K562 (cell line): ENCODE results near the gene RNF151. TPM values are rescaled to one million over a fixed set of nuclear protein-coding genes. Genes with fewer than 3 reads are reported as not detected.

ENCODE experiments used
- BCLAF1 ChIP-seq, 2 experiments: fragments of 450-650 bp in 1 of 2; IDR thresholded peaks; 2 replicates each; pipeline ENCODE4 v1.6.1; 2011 to 2017; ENCODE audit warnings: low read depth in 2 of 2, antibody characterized with exemption in 1 of 2, borderline replicate concordance in 1 of 2, low read length in 1 of 2, mild to moderate bottlenecking in 1 of 2, mixed read lengths in 1 of 2; ENCODE audit not compliant: control insufficient read depth in 1 of 2
- CBX3 ChIP-seq, 2 experiments: IDR thresholded peaks; 1 replicate in 1 of 2; 2 replicates in 1 of 2; pipeline ENCODE4 v1.6.1; 2012; ENCODE audit warnings: inconsistent platforms in 2 of 2, low read length in 2 of 2, borderline replicate concordance in 1 of 2, control low read depth in 1 of 2
- CHD2 ChIP-seq: IDR thresholded peaks from 2 replicates; pipeline ENCODE4 v1.6.1; 2011; ENCODE audit warnings: low read depth, low read length
- EP400 ChIP-seq: fragments of 450-650 bp; IDR thresholded peaks from 2 replicates; pipeline ENCODE4 v1.6.1; 2017; ENCODE audit warnings: antibody characterized with exemption, mild to moderate bottlenecking, moderate library complexity
- TCF7L2 ChIP-seq: fragments of 150-350 bp; IDR thresholded peaks from 2 replicates; pipeline ENCODE4 v1.6.1; 2016; ENCODE audit warnings: low read depth, mild to moderate bottlenecking, low read length, moderate library complexity
- ZNF398 ChIP-seq: fragments of 250-450 bp; sonication (Bioruptor Pico); IDR thresholded peaks from 2 replicates; pipeline ENCODE4 v1.8.0; 2021; ENCODE audit warnings: moderate library complexity, mild to moderate bottlenecking, inconsistent platforms
- polyA plus RNA-seq, 8 experiments: library from polyadenylated mRNA; depleted of rRNA in 4 of 8; stranded (reverse) in 5 of 8; unstranded in 3 of 8; fragments of >200 nt; fragmentation: Nextera tagmentation in 2 of 8; fragmentation: Illumina TruSeq in 1 of 8; extraction: Ambion mirVana in 2 of 8; extraction: Trizol in 1 of 8; gene quantifications; 2 replicates each; pipeline versions ENCODE4 v1.2.1 to v1.2.3, GENCODE V29; 2011 to 2014; ENCODE audit warnings: inconsistent platforms in 1 of 8, missing spikeins in 1 of 8
- total RNA-seq, 7 experiments: library from RNA; depleted of rRNA in 6 of 7; stranded (reverse); fragments of >200 nt in 6 of 7; fragmentation: Illumina TruSeq in 2 of 7; extraction: Trizol in 2 of 7; gene quantifications; 2 replicates each; pipeline versions ENCODE4 v1.2.1 to v1.2.3, GENCODE V29; 2011 to 2021; ENCODE audit warnings: low replicate concordance in 1 of 7
- TF ChIP-seq, protein P1 (sequence below): fragments of 250-450 bp; sonication (Bioruptor Pico); IDR thresholded peaks from 2 replicates; pipeline ENCODE4 v1.4.0; 2020
- TF ChIP-seq, protein P2 (sequence below), 3 experiments: fragments of 200-800 bp in 1 of 3; sonication (Bioruptor generic) in 1 of 3; sonication (generic) in 1 of 3; formaldehyde crosslinking in 1 of 3; IDR thresholded peaks; 2 replicates each; pipeline versions ENCODE4 v1.6.1 to v1.8.0; 2016 to 2022; ENCODE audit warnings: mild to moderate bottlenecking in 2 of 3, missing compliant biosample characterization in 2 of 3, missing genetic modification characterization in 2 of 3, missing genetic modification reagents in 1 of 3
- TF ChIP-seq, protein P3 (sequence below): fragments of 250-450 bp; sonication (Bioruptor Pico); IDR thresholded peaks from 2 replicates; pipeline ENCODE4 v1.4.0; 2020; ENCODE audit warnings: borderline replicate concordance

RNF151 gene
- total and polyA plus RNA-seq, 9 of the 15 experiments (the other 6 are each of a cell fraction or from before 2014, with no cell fraction given) = not detected

GRCh38 chr16:2009791-2010510 lies 43.3 kb downstream of the RNF151 start, which contains the start of gene ZNF598 (continued):
- TF ChIP-seq BCLAF1 (IDR thresholded peaks at IDR 0.05; ENCODE audit: borderline replicate concordance in 1 of 2, control insufficient read depth in 1 of 2, low read depth in 2 of 2, low read length in 1 of 2) (no peak), CBX3 (IDR thresholded peaks at IDR 0.05; ENCODE audit: borderline replicate concordance in 1 of 2, low read length in 2 of 2) (peak in 1 of 2 experiments; percentile 20; a peak in 1 of 3 replicates), EP400 (peak; percentile 99), ZNF398 (CRISPR knock-in tag) (no peak), CHD2 (no peak), TCF7L2 (no peak)
- TF ChIP-seq, protein P1, sequence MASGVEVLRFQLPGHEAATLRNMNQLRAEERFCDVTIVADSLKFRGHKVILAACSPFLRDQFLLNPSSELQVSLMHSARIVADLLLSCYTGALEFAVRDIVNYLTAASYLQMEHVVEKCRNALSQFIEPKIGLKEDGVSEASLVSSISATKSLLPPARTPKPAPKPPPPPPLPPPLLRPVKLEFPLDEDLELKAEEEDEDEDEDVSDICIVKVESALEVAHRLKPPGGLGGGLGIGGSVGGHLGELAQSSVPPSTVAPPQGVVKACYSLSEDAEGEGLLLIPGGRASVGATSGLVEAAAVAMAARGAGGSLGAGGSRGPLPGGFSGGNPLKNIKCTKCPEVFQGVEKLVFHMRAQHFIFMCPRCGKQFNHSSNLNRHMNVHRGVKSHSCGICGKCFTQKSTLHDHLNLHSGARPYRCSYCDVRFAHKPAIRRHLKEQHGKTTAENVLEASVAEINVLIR = peak; percentile 77
- TF ChIP-seq, protein P2, sequence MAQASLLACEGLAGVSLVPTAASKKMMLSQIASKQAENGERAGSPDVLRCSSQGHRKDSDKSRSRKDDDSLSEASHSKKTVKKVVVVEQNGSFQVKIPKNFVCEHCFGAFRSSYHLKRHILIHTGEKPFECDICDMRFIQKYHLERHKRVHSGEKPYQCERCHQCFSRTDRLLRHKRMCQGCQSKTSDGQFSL (CRISPR knock-in tag; IDR thresholded peaks at IDR 0.05) = no peak
- TF ChIP-seq, protein P2 (tag; IDR thresholded peaks at IDR 0.05) = 0 out of 4 replicates have a peak, but pooled peaks of 1 of the 2 experiments have one; percentile 37
- TF ChIP-seq, protein P3, sequence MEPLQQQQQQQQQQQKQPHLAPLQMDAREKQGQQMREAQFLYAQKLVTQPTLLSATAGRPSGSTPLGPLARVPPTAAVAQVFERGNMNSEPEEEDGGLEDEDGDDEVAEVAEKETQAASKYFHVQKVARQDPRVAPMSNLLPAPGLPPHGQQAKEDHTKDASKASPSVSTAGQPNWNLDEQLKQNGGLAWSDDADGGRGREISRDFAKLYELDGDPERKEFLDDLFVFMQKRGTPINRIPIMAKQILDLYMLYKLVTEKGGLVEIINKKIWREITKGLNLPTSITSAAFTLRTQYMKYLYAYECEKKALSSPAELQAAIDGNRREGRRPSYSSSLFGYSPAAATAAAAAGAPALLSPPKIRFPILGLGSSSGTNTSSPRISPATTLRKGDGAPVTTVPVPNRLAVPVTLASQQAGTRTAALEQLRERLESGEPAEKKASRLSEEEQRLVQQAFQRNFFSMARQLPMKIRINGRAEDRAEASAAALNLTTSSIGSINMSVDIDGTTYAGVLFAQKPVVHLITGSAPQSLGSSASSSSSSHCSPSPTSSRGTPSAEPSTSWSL (CRISPR knock-in tag) = no peak
